Measurements from ENCODE around the gene IQCB1. TPM values are rescaled to one million over a fixed set of nuclear protein-coding genes. Genes with fewer than 3 reads are reported as not detected.

Gene IQCB1
- polyA plus RNA-seq, 1 of the 3 experiments (the other 2 are of a cell fraction): 10.4 TPM

DNA sequence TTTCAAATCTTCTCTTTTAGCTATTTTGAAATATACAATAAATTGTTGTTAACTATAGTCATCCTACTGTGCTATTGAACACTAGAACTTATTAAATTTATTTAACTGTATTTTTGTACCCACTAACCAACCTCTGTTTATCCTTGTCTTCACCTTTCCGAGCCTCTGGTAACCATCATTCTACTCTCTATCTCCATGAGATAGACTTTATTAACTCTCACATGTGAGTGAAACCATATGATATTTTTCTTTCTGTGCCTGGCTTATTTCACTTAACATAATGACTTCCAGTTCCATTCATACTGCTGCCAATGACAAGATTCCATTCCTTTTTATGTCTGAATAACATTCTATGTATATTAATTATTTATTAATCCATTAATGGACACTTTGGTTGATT is 43.6 kb upstream of the IQCB1 start:
- Histone ChIP-seq H3K9ac (no peak overlapping the region), H3K27ac (ENCODE audit: low read depth in 2 of 2, low read length in 1 of 2) (no peak overlapping the region), H3F3A (replicated peaks; ENCODE audit: insufficient read depth) (no peaks in the 10 kb centered on the region), H3K4me2 (no peak overlapping the region), H3K4me3 (ENCODE audit: low read depth in 2 of 2, low read length in 1 of 2) (no peak overlapping the region), H3K9me3 (no peaks in the 10 kb centered on the region), H3K79me2 (ENCODE audit: insufficient read depth) (no peaks in the 10 kb centered on the region), H4K20me1 (ENCODE audit: insufficient read depth) (no peaks in the 10 kb centered on the region), H3K27me3 (ENCODE audit: insufficient read depth) (no peaks in the 10 kb centered on the region), H3K9me2 (no peaks in the 10 kb centered on the region), H2AFZ (ENCODE audit: low read depth) (no peak overlapping the region), H3K4me1 (ENCODE audit: control insufficient read depth in 1 of 2, insufficient read depth in 2 of 2, low read depth in 1 of 2, low read length in 1 of 2) (no peaks in the 10 kb centered on the region; a peak in 1 of 4 replicates), H3K36me3 (replicated peaks in 1 of 2; ENCODE audit: control insufficient read depth in 1 of 2, insufficient read depth in 2 of 2, low read length in 1 of 2) (no peaks in the 10 kb centered on the region)
- TF ChIP-seq RAD21 (IDR thresholded peaks at IDR 0.05; ENCODE audit: low read length) (no peak), EP300 (IDR thresholded peaks at IDR 0.05; ENCODE audit: borderline replicate concordance in 1 of 2, low read depth in 1 of 2, low read length in 1 of 2) (peak in 1 of 2 experiments; percentile 51; a peak in 1 of 4 replicates), RFX5 (IDR thresholded peaks at IDR 0.05; ENCODE audit: low read length) (no peak)
- TF ChIP-seq, protein P1, sequence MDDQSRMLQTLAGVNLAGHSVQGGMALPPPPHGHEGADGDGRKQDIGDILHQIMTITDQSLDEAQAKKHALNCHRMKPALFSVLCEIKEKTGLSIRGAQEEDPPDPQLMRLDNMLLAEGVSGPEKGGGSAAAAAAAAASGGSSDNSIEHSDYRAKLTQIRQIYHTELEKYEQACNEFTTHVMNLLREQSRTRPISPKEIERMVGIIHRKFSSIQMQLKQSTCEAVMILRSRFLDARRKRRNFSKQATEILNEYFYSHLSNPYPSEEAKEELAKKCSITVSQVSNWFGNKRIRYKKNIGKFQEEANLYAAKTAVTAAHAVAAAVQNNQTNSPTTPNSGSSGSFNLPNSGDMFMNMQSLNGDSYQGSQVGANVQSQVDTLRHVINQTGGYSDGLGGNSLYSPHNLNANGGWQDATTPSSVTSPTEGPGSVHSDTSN (IDR thresholded peaks at IDR 0.05): no peak
- no peak for DNase-seq
- POLR2A ChIA-PET: no interaction called here
- CTCF ChIA-PET: no interaction called here
- 36% methylated on average over 1 of the region's 1 CpG for WGBS (ENCODE audit: low lambda C conversion rate)

DNA sequence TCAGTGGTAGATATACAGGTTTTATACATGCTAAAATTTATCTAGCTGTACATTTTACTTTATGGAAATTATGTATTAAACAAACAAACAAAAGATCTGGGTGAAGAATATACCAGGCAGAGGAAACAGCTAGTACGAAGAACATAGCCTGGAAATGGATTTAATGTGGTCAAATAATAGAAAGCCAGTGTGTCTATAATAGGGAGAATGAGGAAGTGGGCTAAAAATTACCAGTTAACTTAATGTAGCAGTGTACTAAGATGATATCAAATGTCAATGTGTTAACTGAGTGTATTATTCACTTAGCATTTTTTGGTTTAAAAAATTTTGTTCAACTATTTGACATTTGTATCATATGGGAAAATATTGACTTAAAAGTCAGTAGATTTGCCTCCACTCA is 36.6 kb upstream of the IQCB1 start:
- ChIA-PET POLR2A (no interaction called here), CTCF (interaction anchor here (0.9 kb wide), 1 partner anchor 12 kb away, joined by 5 read pairs; no protein-coding TSS in a partner anchor)
- no peak overlapping the region for H3K9ac ChIP-seq
- no peak overlapping the region for H3K4me3 ChIP-seq (ENCODE audit: low read depth in 2 of 2, low read length in 1 of 2)
- no peak overlapping the region for H2AFZ ChIP-seq (ENCODE audit: low read depth)
- peaks cover 4% of the 10 kb centered on the region; the same call in 1 of the 2 replicates for H3K9me2 ChIP-seq
- no peak overlapping the region for H3K27ac ChIP-seq (ENCODE audit: low read depth in 2 of 2, low read length in 1 of 2)
- 47% methylated on average over 1 of the region's 1 CpG for WGBS (ENCODE audit: low lambda C conversion rate)
- no peaks in the 10 kb centered on the region for H3K27me3 ChIP-seq (ENCODE audit: insufficient read depth)
- no peaks in the 10 kb centered on the region for H3K9me3 ChIP-seq
- no peak for DNase-seq
- no peak overlapping the region for H3K4me2 ChIP-seq
- no peaks in the 10 kb centered on the region for H3K36me3 ChIP-seq (replicated peaks in 1 of 2; ENCODE audit: control insufficient read depth in 1 of 2, insufficient read depth in 2 of 2, low read length in 1 of 2)
- no peaks in the 10 kb centered on the region for H3K79me2 ChIP-seq (ENCODE audit: insufficient read depth)
- no peaks in the 10 kb centered on the region for H3F3A ChIP-seq (replicated peaks; ENCODE audit: insufficient read depth)
- no peak for TF ChIP-seq TCF12 (IDR thresholded peaks at IDR 0.05)
- no peak for TF ChIP-seq MEF2A (IDR thresholded peaks at IDR 0.05; ENCODE audit: borderline replicate concordance, low read depth)
- no peaks in the 10 kb centered on the region for H4K20me1 ChIP-seq (ENCODE audit: insufficient read depth)
- H3K4me1 ChIP-seq (ENCODE audit: control insufficient read depth in 1 of 2, insufficient read depth in 2 of 2, low read depth in 1 of 2, low read length in 1 of 2): no peaks in the 10 kb centered on the region

DNA sequence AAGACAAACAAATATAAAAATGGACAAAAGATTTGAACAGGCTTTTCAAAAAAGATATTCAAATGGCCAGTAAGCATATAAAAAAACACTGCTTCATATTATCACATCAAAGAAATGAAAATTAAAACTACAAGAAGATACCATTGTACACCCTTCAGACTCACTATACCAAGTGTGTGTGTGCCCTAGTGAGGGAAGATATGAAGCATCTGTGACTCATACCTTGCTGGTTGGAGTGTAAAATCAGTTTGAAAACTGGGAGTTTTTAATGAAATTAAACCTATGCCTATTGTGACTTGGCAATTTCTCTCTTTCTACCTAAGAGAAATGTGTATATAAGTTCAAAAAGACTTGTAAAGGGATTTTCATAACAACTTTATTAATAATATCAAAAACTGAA is 35.9 kb upstream of the IQCB1 start:
- no peaks in the 10 kb centered on the region for H4K20me1 ChIP-seq (ENCODE audit: insufficient read depth)
- no peaks in the 10 kb centered on the region for H3K9me3 ChIP-seq
- H3K27me3 ChIP-seq (ENCODE audit: insufficient read depth): no peaks in the 10 kb centered on the region
- CTCF ChIA-PET: interaction anchor here (0.6 to 0.7 kb wide), 2 partner anchors 98 to 109 kb away, joined by 3 read pairs; no protein-coding TSS in a partner anchor
- no peaks in the 10 kb centered on the region for H3K79me2 ChIP-seq (ENCODE audit: insufficient read depth)
- no peak overlapping the region for H3K27ac ChIP-seq (ENCODE audit: low read depth in 2 of 2, low read length in 1 of 2)
- TF ChIP-seq JUND (IDR thresholded peaks at IDR 0.05) (no peak), SIN3A (IDR thresholded peaks at IDR 0.05; ENCODE audit: borderline replicate concordance, low read depth, low read length) (no peak), POLR2AphosphoS5 (IDR thresholded peaks at IDR 0.05; ENCODE audit: low read depth, low read length) (no peak), GABPA (IDR thresholded peaks at IDR 0.05; ENCODE audit: low read depth) (no peak), NRF1 (IDR thresholded peaks at IDR 0.05; ENCODE audit: low read depth, low read length) (no peak), GATA2 (CRISPR knock-in tag; IDR thresholded peaks at IDR 0.05) (no peak), ELF1 (IDR thresholded peaks at IDR 0.05) (no peak), RFX5 (IDR thresholded peaks at IDR 0.05; ENCODE audit: low read length) (no peak), FOXM1 (IDR thresholded peaks at IDR 0.05; ENCODE audit: low read depth) (no peak), MEF2A (IDR thresholded peaks at IDR 0.05; ENCODE audit: borderline replicate concordance, low read depth) (no peak), RXRA (IDR thresholded peaks at IDR 0.05; ENCODE audit: borderline replicate concordance, low read depth) (no peak), FOXJ3 (CRISPR knock-in tag; IDR thresholded peaks at IDR 0.05) (no peak), EP300 (IDR thresholded peaks at IDR 0.05; ENCODE audit: borderline replicate concordance in 1 of 2, low read depth in 1 of 2, low read length in 1 of 2) (no peak), FOSL2 (IDR thresholded peaks at IDR 0.05; ENCODE audit: borderline replicate concordance, low read depth) (no peak), RAD21 (IDR thresholded peaks at IDR 0.05; ENCODE audit: low read length) (no peak)
- TF ChIP-seq, protein P2, sequence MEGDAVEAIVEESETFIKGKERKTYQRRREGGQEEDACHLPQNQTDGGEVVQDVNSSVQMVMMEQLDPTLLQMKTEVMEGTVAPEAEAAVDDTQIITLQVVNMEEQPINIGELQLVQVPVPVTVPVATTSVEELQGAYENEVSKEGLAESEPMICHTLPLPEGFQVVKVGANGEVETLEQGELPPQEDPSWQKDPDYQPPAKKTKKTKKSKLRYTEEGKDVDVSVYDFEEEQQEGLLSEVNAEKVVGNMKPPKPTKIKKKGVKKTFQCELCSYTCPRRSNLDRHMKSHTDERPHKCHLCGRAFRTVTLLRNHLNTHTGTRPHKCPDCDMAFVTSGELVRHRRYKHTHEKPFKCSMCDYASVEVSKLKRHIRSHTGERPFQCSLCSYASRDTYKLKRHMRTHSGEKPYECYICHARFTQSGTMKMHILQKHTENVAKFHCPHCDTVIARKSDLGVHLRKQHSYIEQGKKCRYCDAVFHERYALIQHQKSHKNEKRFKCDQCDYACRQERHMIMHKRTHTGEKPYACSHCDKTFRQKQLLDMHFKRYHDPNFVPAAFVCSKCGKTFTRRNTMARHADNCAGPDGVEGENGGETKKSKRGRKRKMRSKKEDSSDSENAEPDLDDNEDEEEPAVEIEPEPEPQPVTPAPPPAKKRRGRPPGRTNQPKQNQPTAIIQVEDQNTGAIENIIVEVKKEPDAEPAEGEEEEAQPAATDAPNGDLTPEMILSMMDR (IDR thresholded peaks at IDR 0.05): no peak
- TF ChIP-seq, protein P3, sequence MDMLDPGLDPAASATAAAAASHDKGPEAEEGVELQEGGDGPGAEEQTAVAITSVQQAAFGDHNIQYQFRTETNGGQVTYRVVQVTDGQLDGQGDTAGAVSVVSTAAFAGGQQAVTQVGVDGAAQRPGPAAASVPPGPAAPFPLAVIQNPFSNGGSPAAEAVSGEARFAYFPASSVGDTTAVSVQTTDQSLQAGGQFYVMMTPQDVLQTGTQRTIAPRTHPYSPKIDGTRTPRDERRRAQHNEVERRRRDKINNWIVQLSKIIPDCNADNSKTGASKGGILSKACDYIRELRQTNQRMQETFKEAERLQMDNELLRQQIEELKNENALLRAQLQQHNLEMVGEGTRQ (IDR thresholded peaks at IDR 0.05; ENCODE audit: borderline replicate concordance, low read depth, low read length): no peak
- TF ChIP-seq, protein P4, sequence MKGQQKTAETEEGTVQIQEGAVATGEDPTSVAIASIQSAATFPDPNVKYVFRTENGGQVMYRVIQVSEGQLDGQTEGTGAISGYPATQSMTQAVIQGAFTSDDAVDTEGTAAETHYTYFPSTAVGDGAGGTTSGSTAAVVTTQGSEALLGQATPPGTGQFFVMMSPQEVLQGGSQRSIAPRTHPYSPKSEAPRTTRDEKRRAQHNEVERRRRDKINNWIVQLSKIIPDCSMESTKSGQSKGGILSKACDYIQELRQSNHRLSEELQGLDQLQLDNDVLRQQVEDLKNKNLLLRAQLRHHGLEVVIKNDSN (IDR thresholded peaks at IDR 0.05; ENCODE audit: borderline replicate concordance, low read depth): no peak
- H3K4me2 ChIP-seq: no peak overlapping the region
- H3K9me2 ChIP-seq: peaks cover 4% of the 10 kb centered on the region; the same call in 1 of the 2 replicates
- H3K36me3 ChIP-seq (replicated peaks in 1 of 2; ENCODE audit: control insufficient read depth in 1 of 2, insufficient read depth in 2 of 2, low read length in 1 of 2): no peaks in the 10 kb centered on the region
- H2AFZ ChIP-seq (ENCODE audit: low read depth): no peak overlapping the region
- DNase-seq: no peak
- no peak overlapping the region for H3K9ac ChIP-seq
- H3K4me3 ChIP-seq (ENCODE audit: low read depth in 2 of 2, low read length in 1 of 2): no peak overlapping the region
- no peaks in the 10 kb centered on the region for H3K4me1 ChIP-seq (ENCODE audit: control insufficient read depth in 1 of 2, insufficient read depth in 2 of 2, low read depth in 1 of 2, low read length in 1 of 2)
- POLR2A ChIA-PET: no interaction called here
- no peaks in the 10 kb centered on the region for H3F3A ChIP-seq (replicated peaks; ENCODE audit: insufficient read depth)

Measured in SK-N-SH (cell line).